Right ventricle myocardium inferior (tissue), 1 donor: ENCODE results near the gene RPS14. TPM values are rescaled to one million over a fixed set of nuclear protein-coding genes. Genes with fewer than 3 reads are reported as not detected.
A peak's percentile ranks its signal among the peaks of the same experiment; 100 is the strongest.
"Not testable (repeated sequence)": the region's sequence is repeated elsewhere in the genome, so short reads cannot be mapped to it uniquely, and the experiment has no call there.

ENCODE experiments used
- ATAC-seq: fragments of 200-7000 bp; cut with Tn5 transposase; one replicate; pipeline ENCODE4 v1.9.1; 2020; ENCODE audit warnings: mild to moderate bottlenecking, moderate library complexity
- DNase-seq: peaks from one replicate; pipeline ENCODE4 v3.0.0; 2021; ENCODE audit errors: missing footprints
- intact Hi-C: fragments of 100-400 bp; cut with DNase I; formaldehyde crosslinking; loops from one replicate; pipeline ENCODE4 v1.11.0; 2022
- total RNA-seq: library from RNA; stranded (reverse); fragmentation: NEBNext Ultra II Directional; extraction: Animal tissue kit (Norgen Biotek cat#: 25700); gene quantifications from one replicate; pipeline ENCODE4 v1.2.1, GENCODE V29; 2021
- donor health status: DM: no; HTN: yes; CAD: no; lungs with severe emphysema.

RPS14 gene
- total RNA-seq, 1 donor from 2014 or later: 1,267 TPM

- DNase-seq, ATAC-seq: not testable (repeated sequence)
- intact Hi-C loops: loop anchor here (10.0 kb wide), 1 partner anchor 201 kb away; no protein-coding TSS in a partner anchor
These were observed 4.5 kb upstream of the RPS14 start for GRCh38 chr5:150454027-150454426.

- DNase-seq: no peak
- intact Hi-C loops: loop anchor here (10.0 kb wide), 1 partner anchor 202 kb away; no protein-coding TSS in a partner anchor
- no peak for ATAC-seq
These were observed 3.4 kb upstream of the RPS14 start for GRCh38 chr5:150452914-150453313.

- no peak for DNase-seq
- intact Hi-C loops: loop anchor here (10.0 kb wide), 1 partner anchor 203 kb away; no protein-coding TSS in a partner anchor
- no peak for ATAC-seq
These were observed 2.1 kb upstream of the RPS14 start for GRCh38 chr5:150451594-150451993.

- peak; percentile 52 for ATAC-seq
- intact Hi-C loops: no loop called here
These were observed 505 bp downstream of the RPS14 start for GRCh38 chr5:150448952-150449516.

GRCh38 chr5:150448334-150448733, 1.2 kb downstream of the RPS14 start:
- intact Hi-C loops: no loop called here
- ATAC-seq (no peak), DNase-seq (no peak)

More at GRCh38 chr5:150448952-150449516, 505 bp downstream of the RPS14 start:
- DNase-seq: peak; percentile 41

- ATAC-seq (no peak), DNase-seq (no peak)
- intact Hi-C loops: no loop called here
These were observed 2.4 kb downstream of the RPS14 start for GRCh38 chr5:150447188-150447587.

GRCh38 chr5:150446583-150446982, 3.0 kb downstream of the RPS14 start:
- DNase-seq (no peak), ATAC-seq (no peak)
- intact Hi-C loops: no loop called here

GRCh38 chr5:150446088-150446487, 3.5 kb downstream of the RPS14 start:
- intact Hi-C loops: no loop called here
- ATAC-seq (no peak), DNase-seq (no peak)

GRCh38 chr5:150444770-150445169, 4.8 kb downstream of the RPS14 start:
- ATAC-seq: no peak
- DNase-seq: no peak
- intact Hi-C loops: no loop called here

- peak; percentile 30 for DNase-seq
- no peak for ATAC-seq
- intact Hi-C loops: no loop called here
These were observed 6.1 kb downstream of the RPS14 start for GRCh38 chr5:150443242-150444075.

- DNase-seq: no peak
- ATAC-seq: no peak
- intact Hi-C loops: no loop called here
These were observed 6.8 kb downstream of the RPS14 start for GRCh38 chr5:150442699-150443080.

GRCh38 chr5:150441813-150442698, 7.5 kb downstream of the RPS14 start:
- ATAC-seq (peak; percentile 75), DNase-seq (peak; percentile 31)
- intact Hi-C loops: no loop called here

GRCh38 chr5:150440948-150441812, 8.4 kb downstream of the RPS14 start:
- ATAC-seq: peak; percentile 1
- DNase-seq: peak; percentile 23
- intact Hi-C loops: no loop called here

GRCh38 chr5:150438873-150439546, 10.5 kb downstream of the RPS14 start:
- no peak for DNase-seq
- ATAC-seq: no peak
- intact Hi-C loops: loop anchor here (5.0 to 10.0 kb wide), 5 partner anchors 37 to 414 kb away; partner anchors contain the start of genes CDX1 and TCOF1

GRCh38 chr5:150436141-150436680, 13.3 kb downstream of the RPS14 start:
- peak; percentile 93 for DNase-seq
- intact Hi-C loops: loop anchor here (5.0 to 10.0 kb wide), 5 partner anchors 34 to 411 kb away; partner anchors contain the start of genes CDX1 and TCOF1
- ATAC-seq: peak; percentile 85

- intact Hi-C loops: loop anchor here (10.0 kb wide), 2 partner anchors 270 to 410 kb away; partner anchors contain the start of gene CDX1
These were observed 15.1 kb downstream of the RPS14 start for GRCh38 chr5:150434464-150434863.

GRCh38 chr5:150431574-150431973, 18.0 kb downstream of the RPS14 start:
- intact Hi-C loops: loop anchor here (10.0 kb wide), 2 partner anchors 267 to 407 kb away; partner anchors contain the start of gene CDX1
- ATAC-seq: no peak
- DNase-seq: no peak

More at GRCh38 chr5:150434464-150434863, 15.1 kb downstream of the RPS14 start:
- ATAC-seq: no peak
- no peak for DNase-seq
